Measurements from ENCODE around the gene SEPTIN3.

DNA sequence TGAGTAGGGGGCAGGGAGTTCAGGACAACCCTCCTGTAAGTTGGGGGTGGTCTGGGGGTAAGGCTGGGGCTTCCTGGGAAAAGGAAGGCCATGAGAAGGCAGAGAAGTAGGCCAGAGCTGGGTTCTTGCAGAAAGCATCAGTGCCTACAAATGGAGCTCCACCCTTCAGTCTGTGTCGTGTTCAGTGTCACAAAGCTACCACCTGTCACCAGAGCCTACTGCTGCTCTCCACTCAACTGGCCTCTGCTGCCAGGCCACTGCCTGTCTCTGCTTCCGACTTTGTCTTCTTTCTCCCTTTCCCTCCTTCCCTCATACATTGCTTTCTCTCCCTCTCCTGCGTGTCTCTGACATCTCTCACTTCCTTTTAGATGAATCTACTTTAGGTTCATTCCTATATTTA lies 26.0 kb downstream of the SEPTIN3 start:
- TF ChIP-seq POLR2A (IDR thresholded peaks at IDR 0.05) = no peak
- TF ChIP-seq, protein P1, sequence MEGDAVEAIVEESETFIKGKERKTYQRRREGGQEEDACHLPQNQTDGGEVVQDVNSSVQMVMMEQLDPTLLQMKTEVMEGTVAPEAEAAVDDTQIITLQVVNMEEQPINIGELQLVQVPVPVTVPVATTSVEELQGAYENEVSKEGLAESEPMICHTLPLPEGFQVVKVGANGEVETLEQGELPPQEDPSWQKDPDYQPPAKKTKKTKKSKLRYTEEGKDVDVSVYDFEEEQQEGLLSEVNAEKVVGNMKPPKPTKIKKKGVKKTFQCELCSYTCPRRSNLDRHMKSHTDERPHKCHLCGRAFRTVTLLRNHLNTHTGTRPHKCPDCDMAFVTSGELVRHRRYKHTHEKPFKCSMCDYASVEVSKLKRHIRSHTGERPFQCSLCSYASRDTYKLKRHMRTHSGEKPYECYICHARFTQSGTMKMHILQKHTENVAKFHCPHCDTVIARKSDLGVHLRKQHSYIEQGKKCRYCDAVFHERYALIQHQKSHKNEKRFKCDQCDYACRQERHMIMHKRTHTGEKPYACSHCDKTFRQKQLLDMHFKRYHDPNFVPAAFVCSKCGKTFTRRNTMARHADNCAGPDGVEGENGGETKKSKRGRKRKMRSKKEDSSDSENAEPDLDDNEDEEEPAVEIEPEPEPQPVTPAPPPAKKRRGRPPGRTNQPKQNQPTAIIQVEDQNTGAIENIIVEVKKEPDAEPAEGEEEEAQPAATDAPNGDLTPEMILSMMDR (IDR thresholded peaks at IDR 0.05) = no peak
- TF ChIP-seq EP300 (IDR thresholded peaks at IDR 0.05) = no peak

Data from tibial nerve (tissue), 4 donors.